ENCODE measurements around the gene TSC2. TPM values are rescaled to one million over a fixed set of nuclear protein-coding genes. Genes with fewer than 3 reads are reported as not detected.
A peak's percentile ranks its signal among the peaks of the same experiment; 100 is the strongest.
"Not testable (repeated sequence)": the region's sequence is repeated elsewhere in the genome, so short reads cannot be mapped to it uniquely, and the experiment has no call there.

Gene TSC2
- total and polyA plus RNA-seq, 2 experiments from 2014 or later: 52.2 to 53.7 TPM

GRCh38 chr16:2031081-2031577, 16.7 kb upstream of the TSC2 start:
- peaks cover 7% of the 10 kb centered on the region; the same call in 1 of the 2 replicates for H3K79me2 ChIP-seq (ENCODE audit: insufficient read depth)
- H3K4me2 ChIP-seq (ENCODE audit: unreplicated experiment): no peak overlapping the region
- H3K27ac ChIP-seq: no peak overlapping the region
- H3F3A ChIP-seq (ENCODE audit: insufficient read depth): no peaks in the 10 kb centered on the region
- no peaks in the 10 kb centered on the region for H3K36me3 ChIP-seq (ENCODE audit: low read depth)
- no peak overlapping the region for H3K9ac ChIP-seq
- H2AFZ ChIP-seq: no peak overlapping the region
- DNase-seq: no peak
- peaks cover 24% of the 10 kb centered on the region for H3K4me1 ChIP-seq (ENCODE audit: insufficient read depth)
- no peaks in the 10 kb centered on the region for H3K9me3 ChIP-seq (ENCODE audit: low read depth)
- in situ Hi-C loops (cut with MboI): no loop called here
- H3K27me3 ChIP-seq (replicated peaks; ENCODE audit: insufficient read depth): no peaks in the 10 kb centered on the region
- WGBS, 2 experiments (ENCODE audit: low coverage in 1 of 2, low lambda C conversion rate in 2 of 2, missing lambda C conversion rate in 2 of 2): 69 to 76% methylated on average over 10 of the region's 11 CpGs
- H4K20me1 ChIP-seq (ENCODE audit: insufficient read depth): no peaks in the 10 kb centered on the region
- H3K4me3 ChIP-seq: no peak overlapping the region
- TF ChIP-seq EZH2 (IDR thresholded peaks at IDR 0.05; ENCODE audit: insufficient read depth, poor library complexity, severe bottlenecking) (no peak), EZH2phosphoT487 (IDR thresholded peaks at IDR 0.05; ENCODE audit: insufficient read depth, low read depth) (no peak)
- H3K9me2 ChIP-seq (ENCODE audit: insufficient read depth): no peaks in the 10 kb centered on the region

DNA sequence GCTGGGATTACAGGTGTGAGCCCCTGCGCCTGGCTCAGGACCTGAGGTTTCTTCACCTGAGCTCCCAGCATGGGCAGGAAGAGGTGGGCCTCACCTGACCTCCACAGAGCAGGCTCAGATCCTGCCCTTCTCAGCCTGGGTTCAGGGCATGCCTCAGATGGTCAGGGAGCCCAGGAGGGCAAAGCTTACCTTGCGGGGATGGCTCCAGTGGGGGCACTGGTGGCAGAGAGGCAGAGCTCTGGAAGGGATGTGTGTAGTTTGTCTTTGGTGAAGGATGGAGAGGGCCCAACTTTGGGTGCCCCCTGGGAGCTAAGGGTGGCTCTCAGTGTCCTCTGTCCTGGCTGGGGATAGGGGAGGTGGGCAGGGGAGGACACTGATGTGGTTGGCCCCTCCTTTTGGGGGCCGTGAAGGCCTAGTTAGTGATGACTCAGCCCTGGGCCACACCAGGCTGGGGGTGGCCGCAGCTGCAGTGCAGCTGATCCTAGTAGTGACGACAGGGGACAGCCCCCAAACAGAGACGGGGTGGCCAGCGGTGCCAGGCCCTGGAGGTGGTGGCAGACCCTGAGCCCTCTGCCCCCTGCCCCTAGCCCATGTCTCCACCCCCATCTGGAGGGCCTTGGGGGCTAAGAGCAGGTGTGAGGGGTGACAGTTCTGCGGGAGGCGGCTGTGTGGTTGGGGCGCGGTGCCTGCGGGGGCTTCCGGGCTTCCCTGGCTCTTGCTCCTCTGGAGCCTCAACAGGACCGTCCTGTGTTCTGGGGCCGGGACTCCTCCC, 15.3 kb upstream of the TSC2 start:
- peak overlapping the region; percentile 55 for H3K4me2 ChIP-seq (ENCODE audit: unreplicated experiment)
- H3K9ac ChIP-seq: peak overlapping the region; percentile 76
- peaks cover 12% of the 10 kb centered on the region; the same call in 1 of the 2 replicates for H3K79me2 ChIP-seq (ENCODE audit: insufficient read depth)
- no peaks in the 10 kb centered on the region for H3K9me2 ChIP-seq (ENCODE audit: insufficient read depth)
- no peaks in the 10 kb centered on the region for H4K20me1 ChIP-seq (ENCODE audit: insufficient read depth)
- in situ Hi-C loops (cut with MboI): no loop called here
- peak overlapping the region; percentile 73; the same call in 1 of the 2 replicates for H2AFZ ChIP-seq
- no peaks in the 10 kb centered on the region for H3K36me3 ChIP-seq (ENCODE audit: low read depth)
- H3K4me3 ChIP-seq: no peak overlapping the region
- no peaks in the 10 kb centered on the region for H3K27me3 ChIP-seq (replicated peaks; ENCODE audit: insufficient read depth)
- no peaks in the 10 kb centered on the region for H3F3A ChIP-seq (ENCODE audit: insufficient read depth)
- peak overlapping the region; percentile 81 for H3K27ac ChIP-seq
- no peaks in the 10 kb centered on the region for H3K9me3 ChIP-seq (ENCODE audit: low read depth)
- H3K4me1 ChIP-seq (ENCODE audit: insufficient read depth): peaks cover 26% of the 10 kb centered on the region
- 47 to 70% methylated on average over 9 to 10 of the region's 15 CpGs for WGBS, 2 experiments (ENCODE audit: low coverage in 1 of 2, low lambda C conversion rate in 2 of 2, missing lambda C conversion rate in 2 of 2)
- DNase-seq: peak; percentile 44
- TF ChIP-seq EZH2phosphoT487 (IDR thresholded peaks at IDR 0.05; ENCODE audit: insufficient read depth, low read depth): no peak
- TF ChIP-seq EZH2 (IDR thresholded peaks at IDR 0.05; ENCODE audit: insufficient read depth, poor library complexity, severe bottlenecking): no peak

DNA sequence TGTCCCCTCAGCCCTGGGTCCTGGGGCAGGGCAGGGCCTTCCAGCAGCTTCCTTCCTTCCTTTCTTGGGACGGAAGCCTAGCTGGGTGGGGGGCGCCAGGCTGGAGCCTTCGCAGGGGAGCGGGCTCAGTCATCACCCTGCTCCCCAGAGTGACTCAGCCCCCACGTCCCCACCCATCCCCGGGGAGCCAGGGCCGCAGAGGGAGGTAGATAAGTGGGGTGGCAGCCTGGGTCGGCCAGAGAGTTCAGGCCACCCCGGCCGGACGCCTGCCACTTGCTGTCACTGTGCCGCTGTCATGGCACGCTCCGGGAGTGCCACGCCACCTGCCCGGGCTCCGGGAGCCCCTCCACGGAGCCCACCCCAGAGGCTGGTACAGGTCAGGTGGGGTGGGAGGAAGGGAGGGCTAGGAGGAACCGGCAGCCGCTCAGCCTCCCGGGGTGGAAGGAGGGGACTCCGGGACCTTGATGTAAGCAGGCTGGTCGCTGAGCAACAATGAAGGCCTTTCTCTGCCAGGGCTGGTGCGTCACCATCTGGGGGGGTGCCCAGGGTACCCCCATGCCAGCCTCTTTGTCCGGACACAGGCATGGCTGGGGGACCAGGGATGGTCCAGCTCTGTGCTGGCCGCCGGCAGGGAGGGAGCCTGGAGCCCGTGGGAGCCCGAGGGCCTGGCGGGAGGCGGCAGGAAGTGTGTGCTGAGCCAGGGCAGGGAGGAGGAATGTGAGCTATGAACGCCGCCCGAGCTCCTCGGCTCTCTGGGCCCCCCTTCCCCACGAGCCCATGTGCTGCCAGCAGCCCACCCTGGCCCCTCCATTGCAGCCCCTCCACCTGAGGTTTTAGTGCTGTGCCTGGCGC, 14.5 kb upstream of the TSC2 start:
- Histone ChIP-seq H3K36me3 (ENCODE audit: low read depth) (no peaks in the 10 kb centered on the region), H3K4me2 (ENCODE audit: unreplicated experiment) (peak overlapping the region; percentile 55), H3K27me3 (replicated peaks; ENCODE audit: insufficient read depth) (no peaks in the 10 kb centered on the region), H3K79me2 (ENCODE audit: insufficient read depth) (peaks cover 12% of the 10 kb centered on the region; the same call in 1 of the 2 replicates), H3K4me3 (peak overlapping the region; percentile 42), H3K27ac (peak overlapping the region; percentile 81), H3F3A (ENCODE audit: insufficient read depth) (no peaks in the 10 kb centered on the region), H3K4me1 (ENCODE audit: insufficient read depth) (peaks cover 26% of the 10 kb centered on the region), H3K9ac (peak overlapping the region; percentile 76), H3K9me2 (ENCODE audit: insufficient read depth) (no peaks in the 10 kb centered on the region), H4K20me1 (ENCODE audit: insufficient read depth) (no peaks in the 10 kb centered on the region), H2AFZ (peak overlapping the region; percentile 73), H3K9me3 (ENCODE audit: low read depth) (no peaks in the 10 kb centered on the region)
- no peak for TF ChIP-seq EZH2 (IDR thresholded peaks at IDR 0.05; ENCODE audit: insufficient read depth, poor library complexity, severe bottlenecking)
- no peak for TF ChIP-seq EZH2phosphoT487 (IDR thresholded peaks at IDR 0.05; ENCODE audit: insufficient read depth, low read depth)
- peak; percentile 83 for DNase-seq
- in situ Hi-C loops (cut with MboI): no loop called here
- WGBS, 2 experiments (ENCODE audit: low coverage in 1 of 2, low lambda C conversion rate in 2 of 2, missing lambda C conversion rate in 2 of 2): 20 to 22% methylated on average over 23 to 32 of the region's 37 CpGs

- in situ Hi-C loops (cut with MboI); H3K9me2 ChIP-seq (ENCODE audit: insufficient read depth); H3K27me3 ChIP-seq (replicated peaks; ENCODE audit: insufficient read depth); H4K20me1 ChIP-seq (ENCODE audit: insufficient read depth); H3K9me3 ChIP-seq (ENCODE audit: low read depth); H3F3A ChIP-seq (ENCODE audit: insufficient read depth); H3K36me3 ChIP-seq (ENCODE audit: low read depth): not testable (repeated sequence)
- Histone ChIP-seq H3K9ac (peak overlapping the region; percentile 76), H3K4me1 (ENCODE audit: insufficient read depth) (peaks cover 26% of the 10 kb centered on the region), H3K79me2 (ENCODE audit: insufficient read depth) (peaks cover 12% of the 10 kb centered on the region; the same call in 1 of the 2 replicates), H3K4me2 (ENCODE audit: unreplicated experiment) (peak overlapping the region; percentile 55), H2AFZ (peak overlapping the region; percentile 73), H3K4me3 (peak overlapping the region; percentile 42), H3K27ac (peak overlapping the region; percentile 81)
- DNase-seq: peak; percentile 23
- WGBS, 2 experiments (ENCODE audit: low coverage in 1 of 2, low lambda C conversion rate in 2 of 2, missing lambda C conversion rate in 2 of 2): 76 to 87% methylated on average over 12 to 17 of the region's 32 CpGs
Observed at GRCh38 chr16:2033909-2034695, 13.7 kb upstream of the TSC2 start.
